IPS DF 6.9 (cell line): ENCODE data around the gene MDGA2.

Experiments
- DNase-seq: peaks from one replicate; pipeline ENCODE4 v3.0.0-alpha.2; 2013; ENCODE audit warnings: low read depth, low spot score
- H3K27ac ChIP-seq: one replicate; pipeline ENCODE4 v1.5.1; 2013; ENCODE audit warnings: low read length, control low read depth
- H3K27me3 ChIP-seq: 2 replicates; pipeline ENCODE4 v1.6.1; 2013; ENCODE audit warnings: mild to moderate bottlenecking, low read length; ENCODE audit not compliant: control insufficient read depth, insufficient read depth
- H3K36me3 ChIP-seq: 2 replicates; pipeline ENCODE4 v1.6.1; 2013; ENCODE audit warnings: low read length; ENCODE audit not compliant: control insufficient read depth, insufficient read depth
- H3K4me1 ChIP-seq: 2 replicates; pipeline ENCODE4 v1.6.1; 2013; ENCODE audit warnings: low read length; ENCODE audit not compliant: control insufficient read depth, insufficient read depth
- H3K4me3 ChIP-seq: 2 replicates; pipeline ENCODE4 v1.5.1; 2013; ENCODE audit warnings: mild to moderate bottlenecking, low read length
- H3K9me3 ChIP-seq: 2 replicates; pipeline ENCODE4 v1.6.1; 2013; ENCODE audit warnings: low read length, inconsistent platforms; ENCODE audit not compliant: control insufficient read depth, insufficient read depth
- whole genome bisulfite sequencing: extraction: QIAGEN DNeasy Blood & Tissue Kit; methylation state at CpG from one replicate; pipeline ENCODE4 v1.1.7; 2013; ENCODE audit warnings: mixed read lengths, missing lambda C conversion rate; ENCODE audit not compliant: insufficient read length, insufficient coverage; 5-methylcytosine and 5-hydroxymethylcytosine counted together

MDGA2 gene

DNA sequence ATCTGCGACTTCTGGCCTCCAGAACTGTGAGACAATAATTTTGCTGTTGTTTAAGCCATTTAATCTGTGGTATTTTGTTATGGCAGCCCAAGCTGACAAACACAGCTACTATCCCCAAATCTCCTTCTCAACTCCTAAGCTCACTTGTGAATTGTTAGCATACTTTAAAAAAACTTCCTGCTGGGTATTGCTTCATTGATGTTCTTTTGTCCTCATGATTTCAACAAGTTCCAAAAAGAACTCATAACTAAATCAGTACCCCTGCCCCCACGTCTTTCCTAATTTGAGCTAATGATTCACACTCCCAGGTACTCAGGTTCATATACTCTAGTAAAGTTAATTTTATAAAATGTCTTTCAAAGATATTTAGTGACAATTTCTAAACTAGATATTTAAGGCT is 125.5 kb downstream of the MDGA2 start:
- Histone ChIP-seq H3K4me3 (no peak overlapping the region), H3K36me3 (no peaks in the 10 kb centered on the region), H3K27me3 (no peaks in the 10 kb centered on the region), H3K27ac (no peak overlapping the region), H3K9me3 (no peaks in the 10 kb centered on the region), H3K4me1 (peaks cover 2% of the 10 kb centered on the region)
- no CpG with 5 or more reads among the region's 2 CpGs for WGBS
- no peak for DNase-seq

DNA sequence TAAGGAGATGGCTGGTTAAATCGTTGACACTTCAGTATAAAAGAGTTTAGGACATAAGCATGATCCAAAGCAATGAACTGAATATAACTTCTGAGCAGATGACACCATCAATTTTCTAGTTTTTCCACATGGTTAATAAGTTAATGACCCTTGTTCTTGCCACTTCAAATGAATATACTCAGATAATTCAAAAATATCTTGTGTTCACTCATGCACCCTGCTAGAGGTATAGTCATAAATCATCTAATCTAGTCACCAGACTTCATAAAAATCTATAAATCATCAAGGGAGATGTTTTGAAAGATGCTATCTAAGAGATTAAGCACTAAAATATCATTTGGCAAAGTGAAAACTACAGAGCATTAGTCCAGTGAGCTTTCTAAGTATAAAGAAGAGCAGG is 131.9 kb downstream of the MDGA2 start:
- DNase-seq, result no peak
- Histone ChIP-seq H3K4me1 (no peaks in the 10 kb centered on the region), H3K9me3 (no peaks in the 10 kb centered on the region), H3K36me3 (no peaks in the 10 kb centered on the region), H3K27me3 (no peaks in the 10 kb centered on the region), H3K4me3 (no peak overlapping the region), H3K27ac (no peak overlapping the region)
- WGBS, result no CpG with 5 or more reads among the region's 1 CpG

DNA sequence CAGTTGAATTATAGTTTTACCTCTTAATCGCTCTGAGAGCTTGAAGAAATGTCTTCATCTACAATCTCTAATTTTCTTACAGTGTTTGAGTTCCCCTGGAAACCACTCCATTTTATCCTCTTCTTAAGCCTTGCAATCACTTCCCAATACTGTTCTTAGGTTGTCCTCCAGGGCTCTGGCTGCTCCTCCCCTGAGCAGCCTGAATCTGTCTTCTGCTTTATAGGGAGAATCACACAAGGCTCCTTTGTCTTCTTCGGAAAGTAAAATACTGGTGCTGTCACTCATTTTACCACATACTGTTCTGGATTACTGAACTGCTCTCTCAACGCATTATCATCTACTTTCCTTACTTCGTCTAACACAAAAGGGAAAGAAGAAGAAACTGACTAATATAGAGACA is 133.7 kb downstream of the MDGA2 start:
- Histone ChIP-seq H3K36me3 (no peaks in the 10 kb centered on the region), H3K4me3 (no peak overlapping the region), H3K27ac (no peak overlapping the region), H3K27me3 (no peaks in the 10 kb centered on the region), H3K9me3 (no peaks in the 10 kb centered on the region), H3K4me1 (no peaks in the 10 kb centered on the region)
- WGBS, result no CpG with 5 or more reads among the region's 4 CpGs
- DNase-seq, result no peak

DNA sequence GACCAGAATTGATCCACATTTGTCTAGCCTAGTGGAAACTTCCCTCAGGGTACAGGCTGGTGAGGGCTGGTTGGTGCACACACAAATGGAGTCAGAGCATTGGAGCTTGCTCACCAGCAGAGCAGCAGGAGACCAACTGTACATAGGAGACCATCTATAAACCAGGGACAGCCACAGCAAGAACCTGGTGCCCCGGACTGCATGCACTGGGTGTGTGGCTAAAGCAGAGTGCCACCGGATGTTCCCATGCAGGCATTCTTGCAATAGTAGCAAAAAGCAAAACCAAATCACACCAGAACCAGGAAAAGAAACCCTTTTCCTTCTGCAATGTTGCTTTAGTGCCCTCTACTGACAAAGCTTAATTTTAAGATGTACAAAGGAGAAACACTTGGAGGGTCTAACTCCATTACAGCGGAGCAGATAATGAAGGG is 136.4 kb downstream of the MDGA2 start:
- no peak overlapping the region for H3K27ac ChIP-seq
- H3K4me1 ChIP-seq, result 0 out of 2 replicates have a peak, but pooled peaks cover 1% of the 10 kb centered on the region
- no peak overlapping the region for H3K4me3 ChIP-seq
- no CpG with 5 or more reads among the region's 3 CpGs for WGBS
- peak; percentile 13 for DNase-seq
- no peaks in the 10 kb centered on the region for H3K27me3 ChIP-seq
- no peaks in the 10 kb centered on the region for H3K9me3 ChIP-seq
- no peaks in the 10 kb centered on the region for H3K36me3 ChIP-seq

DNA sequence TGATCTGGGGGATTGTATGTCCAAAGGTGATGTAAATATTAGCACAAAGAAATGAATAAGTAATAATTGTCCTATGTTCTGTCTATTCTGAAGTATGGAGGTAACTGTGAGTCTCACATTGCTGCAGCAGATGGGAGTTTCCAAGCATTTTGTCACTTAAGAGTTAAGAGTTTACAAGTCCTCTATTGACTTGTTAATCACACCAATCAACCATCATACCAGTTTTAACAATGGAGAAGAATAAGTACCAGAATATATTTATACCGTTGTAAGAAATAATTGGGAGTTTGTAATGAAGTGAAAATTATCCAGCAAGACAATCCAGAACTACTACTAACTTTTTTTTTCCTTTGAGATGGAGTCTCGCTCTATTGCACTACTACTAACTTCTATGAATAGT is 139.1 kb downstream of the MDGA2 start:
- H3K4me1 ChIP-seq, result 0 out of 2 replicates have a peak, but pooled peaks cover 1% of the 10 kb centered on the region
- H3K36me3 ChIP-seq, result no peaks in the 10 kb centered on the region
- H3K9me3 ChIP-seq, result no peaks in the 10 kb centered on the region
- H3K27me3 ChIP-seq, result no peaks in the 10 kb centered on the region
- no CpG with 5 or more reads among the region's 2 CpGs for WGBS
- H3K4me3 ChIP-seq, result no peak overlapping the region
- H3K27ac ChIP-seq, result no peak overlapping the region
- no peak for DNase-seq

DNA sequence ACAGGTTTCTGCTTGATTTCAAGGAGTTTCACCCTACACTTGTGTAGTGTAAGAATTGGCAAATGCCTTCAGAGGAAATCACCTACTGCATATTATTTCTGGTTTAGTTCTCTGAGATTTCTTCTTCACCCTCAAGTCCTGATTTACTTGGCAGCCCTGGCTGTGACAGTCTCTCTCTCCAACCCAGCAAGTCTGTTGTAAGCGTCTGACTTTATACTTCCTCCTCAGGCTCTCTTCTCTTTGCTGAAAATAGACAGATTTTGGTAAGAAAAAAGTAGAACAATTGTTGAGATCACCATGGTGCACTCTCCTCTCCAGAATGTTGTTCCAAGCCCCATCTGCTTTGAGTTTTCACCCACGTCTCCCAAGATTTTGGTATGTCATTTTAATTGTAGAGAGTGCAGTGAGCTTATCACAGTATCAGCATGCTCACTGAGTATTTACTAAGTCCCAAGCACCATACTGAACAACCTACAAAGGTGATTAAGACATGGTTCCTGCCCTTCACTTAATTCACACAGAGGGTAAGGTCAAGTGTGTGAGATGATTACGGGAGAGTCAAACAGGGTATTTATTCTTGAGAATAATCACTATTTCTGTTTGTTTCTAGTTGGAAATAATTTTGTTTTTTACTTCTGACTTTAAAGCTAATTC is 148.7 kb downstream of the MDGA2 start:
- DNase-seq, result no peak
- Histone ChIP-seq H3K4me1 (no peaks in the 10 kb centered on the region), H3K4me3 (no peak overlapping the region), H3K9me3 (no peaks in the 10 kb centered on the region), H3K27ac (no peak overlapping the region), H3K36me3 (no peaks in the 10 kb centered on the region), H3K27me3 (no peaks in the 10 kb centered on the region)
- WGBS, result no CpG with 5 or more reads among the region's 3 CpGs

DNA sequence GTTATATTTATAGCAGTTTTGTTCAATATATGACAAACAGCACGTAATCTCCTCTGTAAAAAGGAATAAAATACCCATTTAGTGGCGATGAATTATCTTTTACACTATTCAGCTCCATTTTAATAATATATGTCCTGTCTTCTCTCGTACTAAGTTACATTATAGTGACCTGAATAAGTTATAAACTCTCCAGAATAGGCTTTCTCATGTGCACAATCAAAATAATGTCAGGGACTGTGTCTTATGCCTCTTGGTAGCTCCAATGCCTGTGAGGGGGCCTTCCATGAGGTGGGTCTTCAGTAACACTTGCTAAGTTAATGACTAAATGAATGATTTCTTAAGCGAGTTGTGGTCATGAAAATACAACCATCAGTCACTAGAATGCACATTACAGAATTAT is 150.9 kb downstream of the MDGA2 start:
- Histone ChIP-seq H3K27ac (no peak overlapping the region), H3K27me3 (no peaks in the 10 kb centered on the region), H3K4me1 (no peaks in the 10 kb centered on the region), H3K9me3 (no peaks in the 10 kb centered on the region), H3K4me3 (no peak overlapping the region), H3K36me3 (no peaks in the 10 kb centered on the region)
- DNase-seq, result no peak
- no CpG with 5 or more reads among the region's 4 CpGs for WGBS

DNA sequence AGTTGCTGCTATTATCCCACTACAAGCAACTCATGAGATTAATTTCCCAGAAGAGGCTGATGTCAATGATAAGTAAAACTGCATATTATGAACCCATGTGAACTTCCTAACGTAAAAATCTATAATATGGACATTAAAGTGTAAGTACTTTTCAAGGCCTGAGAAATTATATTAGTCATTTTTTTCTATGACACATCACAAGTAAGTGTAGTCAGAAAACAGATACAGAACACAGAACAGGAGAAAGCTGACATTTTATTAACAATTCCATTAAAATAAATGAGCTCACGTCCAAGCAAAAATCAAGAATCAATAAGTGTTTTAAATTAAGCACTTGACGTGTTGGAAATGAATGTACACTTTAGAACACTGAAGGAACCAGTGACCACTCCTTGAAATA is 155.0 kb downstream of the MDGA2 start:
- WGBS, result no CpG with 5 or more reads among the region's 3 CpGs
- no peaks in the 10 kb centered on the region for H3K9me3 ChIP-seq
- no peaks in the 10 kb centered on the region for H3K4me1 ChIP-seq
- H3K27ac ChIP-seq, result no peak overlapping the region
- DNase-seq, result no peak
- no peak overlapping the region for H3K4me3 ChIP-seq
- no peaks in the 10 kb centered on the region for H3K36me3 ChIP-seq
- no peaks in the 10 kb centered on the region for H3K27me3 ChIP-seq

DNA sequence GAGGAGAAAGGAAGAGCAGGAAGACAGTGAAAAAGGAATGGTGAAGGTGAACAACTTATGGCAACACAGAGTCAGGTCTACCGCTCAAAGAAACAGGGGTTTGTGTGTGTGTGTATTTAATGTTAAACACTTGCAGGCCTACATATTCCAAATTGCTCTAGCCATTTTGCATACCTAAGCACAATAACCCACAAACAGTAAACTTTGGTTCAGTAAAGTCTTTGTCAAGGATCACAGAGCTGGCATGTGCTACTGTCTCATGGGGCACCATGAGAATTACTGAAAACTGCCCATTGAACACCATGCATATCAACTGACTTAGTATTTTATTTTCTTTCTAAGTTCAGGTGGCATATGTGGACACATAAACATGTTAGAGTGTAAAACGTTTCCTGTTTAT is 163.6 kb downstream of the MDGA2 start:
- no peaks in the 10 kb centered on the region for H3K4me1 ChIP-seq
- H3K4me3 ChIP-seq, result no peak overlapping the region
- WGBS, result no CpG with 5 or more reads among the region's 2 CpGs
- H3K36me3 ChIP-seq, result no peaks in the 10 kb centered on the region
- H3K27me3 ChIP-seq, result no peaks in the 10 kb centered on the region
- H3K27ac ChIP-seq, result no peak overlapping the region
- H3K9me3 ChIP-seq, result no peaks in the 10 kb centered on the region
- no peak for DNase-seq

DNA sequence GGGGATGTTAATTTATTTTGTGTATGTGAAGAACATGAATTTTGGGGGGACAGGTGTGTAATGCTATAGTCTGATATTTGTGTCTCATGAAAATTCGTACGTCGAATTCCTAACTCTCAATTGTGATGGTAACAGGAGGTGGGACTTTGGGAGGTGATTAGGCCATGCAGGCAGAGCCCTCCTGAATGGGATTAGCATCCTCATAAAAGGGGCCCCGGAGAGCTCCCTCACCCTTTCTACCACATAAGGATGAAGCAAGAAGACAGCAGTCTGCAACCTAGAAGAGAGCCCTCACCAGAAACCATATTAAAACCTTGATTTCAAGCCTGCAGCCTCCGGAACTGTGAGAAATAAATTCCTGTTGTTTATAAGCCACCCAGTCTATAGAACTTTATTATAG is 165.4 kb downstream of the MDGA2 start:
- no peaks in the 10 kb centered on the region for H3K36me3 ChIP-seq
- H3K27ac ChIP-seq, result no peak overlapping the region
- H3K4me3 ChIP-seq, result no peak overlapping the region
- no peaks in the 10 kb centered on the region for H3K4me1 ChIP-seq
- no peaks in the 10 kb centered on the region for H3K27me3 ChIP-seq
- no peak for DNase-seq
- no CpG with 5 or more reads among the region's 5 CpGs for whole genome bisulfite sequencing
- H3K9me3 ChIP-seq, result no peaks in the 10 kb centered on the region

DNA sequence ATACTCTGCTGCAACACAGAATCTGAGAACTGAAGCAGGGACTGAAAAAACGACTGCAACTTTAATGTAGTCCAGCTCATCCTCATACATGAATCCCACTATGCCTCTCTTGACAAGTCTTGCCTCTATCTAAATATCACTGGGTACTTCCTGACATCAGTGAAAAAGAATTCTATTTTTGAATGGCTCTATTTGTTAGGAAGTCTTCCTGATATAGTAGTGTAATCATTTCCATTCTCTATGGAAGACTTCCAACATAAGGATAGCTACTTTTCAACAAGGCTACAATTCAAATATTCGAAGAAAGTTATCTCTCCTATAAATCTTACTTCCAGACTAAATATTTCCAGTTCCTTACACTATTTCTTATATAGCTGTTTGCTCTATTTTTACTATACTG is 167.5 kb downstream of the MDGA2 start:
- no CpG with 5 or more reads among the region's 2 CpGs for WGBS
- no peaks in the 10 kb centered on the region for H3K9me3 ChIP-seq
- no peak overlapping the region for H3K4me3 ChIP-seq
- DNase-seq, result no peak
- no peaks in the 10 kb centered on the region for H3K36me3 ChIP-seq
- H3K4me1 ChIP-seq, result no peaks in the 10 kb centered on the region
- H3K27me3 ChIP-seq, result no peaks in the 10 kb centered on the region
- no peak overlapping the region for H3K27ac ChIP-seq
